GM12878 (cell line): ENCODE results near the gene STAT5A. TPM values are rescaled to one million over a fixed set of nuclear protein-coding genes. Genes with fewer than 3 reads are reported as not detected.

Experiments used
- ATAC-seq: fragments of 200-7000 bp; cut with Tn5 transposase; 3 replicates; pipeline ENCODE4 v1.9.1; 2020; ENCODE audit warnings: mild to moderate bottlenecking, moderate library complexity
- BruUV-seq: library from RNA; stranded (reverse); fragments of 400-500 nt; replicated peaks from 2 replicates; lab custom pipeline; 2021; lab: Mats Ljungman, UMichigan
- CTCF ChIA-PET: fragments of 300-600 bp; sonication (Branson Sonifier 250); formaldehyde crosslinking; extraction: SDS; loops from one replicate; lab custom pipeline; 2021; ENCODE audit warnings: inconsistent platforms; lab: Yijun Ruan, JAX
- POLR2A ChIA-PET: fragments of 350-600 bp; formaldehyde crosslinking; extraction: SDS; loops from one replicate; lab custom pipeline; 2021; ENCODE audit warnings: inconsistent platforms; lab: Charles Lee
- RAD21 ChIA-PET: fragments of 300-600 bp; sonication (Branson Sonifier 250); formaldehyde crosslinking; loops from one replicate; lab custom pipeline; 2023; ENCODE audit warnings: antibody characterized with exemption; ENCODE audit not compliant: unreplicated experiment; lab: Charles Lee
- SMC1A ChIA-PET: fragments of 300-600 bp; sonication (Branson Sonifier 250); formaldehyde crosslinking; loops from one replicate; lab custom pipeline; 2023; ENCODE audit not compliant: unreplicated experiment, uncharacterized antibody; lab: Charles Lee
- DNase-seq: peaks from one replicate; pipeline ENCODE4 v3.0.0-alpha.2; 2011; ENCODE audit warnings: low read depth, low spot score
- FAIRE-seq: peaks from 3 replicates; lab custom pipeline; 2011; peaks lifted over from hg19 to GRCh38; lab: Jason Lieb, UNC
- H2AFZ ChIP-seq: 2 replicates; pipeline ENCODE4 v1.6.0; 2011; ENCODE audit warnings: low read depth, low read length, control low read depth; ENCODE audit not compliant: control insufficient read depth
- H3K27ac ChIP-seq: 2 replicates; pipeline ENCODE4 v1.5.1; 2011; ENCODE audit warnings: control low read depth; ENCODE audit not compliant: control insufficient read depth, insufficient read depth
- H3K27me3 ChIP-seq, 2 experiments: replicated peaks in 1 of 2; 2 replicates each; pipeline versions ENCODE4 v1.6.0 to v1.6.1; 2011; ENCODE audit warnings: low read length in 1 of 2; ENCODE audit not compliant: control insufficient read depth in 2 of 2, insufficient read depth in 2 of 2
- H3K36me3 ChIP-seq, 2 experiments: 2 replicates each; pipeline ENCODE4 v1.5.1; 2011; ENCODE audit warnings: low read length in 1 of 2; ENCODE audit not compliant: control insufficient read depth in 2 of 2, insufficient read depth in 2 of 2
- H3K4me1 ChIP-seq: 2 replicates; pipeline ENCODE4 v1.6.1; 2011; ENCODE audit warnings: mild to moderate bottlenecking, low read length, moderate library complexity, mixed read lengths; ENCODE audit not compliant: control insufficient read depth, insufficient read depth
- H3K4me2 ChIP-seq: 2 replicates; pipeline ENCODE4 v1.6.0; 2011; ENCODE audit warnings: control low read depth; ENCODE audit not compliant: control insufficient read depth, insufficient read depth
- H3K4me3 ChIP-seq: fragments of 200-600 bp; sonication (generic); 2 replicates; pipeline ENCODE4 v1.5.1; 2016
- H3K79me2 ChIP-seq: 2 replicates; pipeline ENCODE4 v1.6.0; 2011; ENCODE audit warnings: low read length; ENCODE audit not compliant: control insufficient read depth, insufficient read depth
- H3K9ac ChIP-seq: 2 replicates; pipeline ENCODE4 v1.8.0; 2011; ENCODE audit warnings: low read length, control low read depth, mixed read lengths; ENCODE audit not compliant: control insufficient read depth, insufficient read depth
- H3K9me3 ChIP-seq: replicated peaks from 3 replicates; pipeline ENCODE4 v1.5.1; 2011; ENCODE audit warnings: mild to moderate bottlenecking, low read length; ENCODE audit not compliant: control insufficient read depth, insufficient read depth
- H4K20me1 ChIP-seq: 2 replicates; pipeline ENCODE4 v1.6.0; 2011; ENCODE audit not compliant: control insufficient read depth, insufficient read depth
- EED ChIP-seq: sonication (generic); IDR thresholded peaks from 2 replicates; pipeline ENCODE4 v1.6.1; 2016; ENCODE audit warnings: antibody characterized with exemption, low read depth
- IKZF2 ChIP-seq, 2 experiments: fragments of 450-650 bp; IDR thresholded peaks; 2 replicates each; pipeline ENCODE4 v1.6.1; 2017; ENCODE audit warnings: mild to moderate bottlenecking in 2 of 2, moderate library complexity in 2 of 2
- LARP7 ChIP-seq: fragments of 450-650 bp; IDR thresholded peaks from 2 replicates; pipeline ENCODE4 v1.6.1; 2017; ENCODE audit warnings: mild to moderate bottlenecking
- NR2C1 ChIP-seq: fragments of 450-650 bp; IDR thresholded peaks from 2 replicates; pipeline ENCODE4 v1.6.1; 2017; ENCODE audit warnings: antibody characterized with exemption, mild to moderate bottlenecking, moderate library complexity
- RBBP5 ChIP-seq: fragments of 200-600 bp; sonication (generic); conservative IDR thresholded peaks from 2 replicates; pipeline ENCODE4 v1.6.1; 2016
- RUNX3 ChIP-seq: IDR thresholded peaks from 2 replicates; pipeline ENCODE4 v1.6.1; 2012; ENCODE audit warnings: low read length, inconsistent platforms
- SPI1 ChIP-seq: IDR thresholded peaks from 2 replicates; pipeline ENCODE4 v1.6.1; 2011; ENCODE audit warnings: low read depth, mild to moderate bottlenecking, low read length, moderate library complexity, borderline replicate concordance; ENCODE audit not compliant: insufficient read depth
- ZNF274 ChIP-seq: IDR thresholded peaks from one replicate; pipeline ENCODE4 v1.8.0; 2011; ENCODE audit not compliant: insufficient read length, insufficient read depth
- ZNF622 ChIP-seq: fragments of 450-650 bp; IDR thresholded peaks from 2 replicates; pipeline ENCODE4 v1.6.1; 2017; ENCODE audit warnings: mild to moderate bottlenecking, inconsistent platforms
- WGBS: methylation state at CpG from one replicate; pipeline ENCODE4 v1.1.6; 2016; ENCODE audit warnings: low lambda C conversion rate; ENCODE audit not compliant: insufficient replicate concordance, insufficient coverage; ENCODE audit errors: missing lambda C conversion rate; 5-methylcytosine and 5-hydroxymethylcytosine counted together
- in situ Hi-C: fragments of 300-500 bp; cut with MboI; formaldehyde crosslinking; loops from 9 replicates; pipeline ENCODE4 v1.14.3; 2018; ENCODE audit warnings: mixed read lengths
- intact Hi-C: fragments of 100-400 bp; cut with micrococcal nuclease; formaldehyde crosslinking; loops from one replicate; pipeline ENCODE4 v1.14.2; 2022; ENCODE audit not compliant: unreplicated experiment
- polyA plus RNA-seq, 11 experiments: library from polyadenylated mRNA; depleted of rRNA in 4 of 11; unstranded in 6 of 11; stranded (reverse) in 5 of 11; fragments of >200 nt; fragmentation: Nextera tagmentation in 4 of 11; fragmentation: Illumina TruSeq in 1 of 11; extraction: Ambion mirVana in 4 of 11; extraction: Trizol in 1 of 11; gene quantifications; 1 replicate in 1 of 11; 2 replicates in 10 of 11; pipeline versions ENCODE4 v1.2.1 to v1.2.3, GENCODE V29; 2011 to 2016; ENCODE audit warnings: inconsistent platforms in 2 of 11, missing spikeins in 2 of 11, low read depth in 1 of 11
- total RNA-seq, 4 experiments: library from RNA; depleted of rRNA in 3 of 4; stranded (reverse); fragments of >200 nt in 3 of 4; fragmentation: Illumina TruSeq in 1 of 4; extraction: Trizol in 1 of 4; gene quantifications; 2 replicates each; pipeline versions ENCODE4 v1.2.1 to v1.2.3, GENCODE V29; 2013 to 2021
- TF ChIP-seq, protein P1 (sequence below): fragments of 450-650 bp; formaldehyde crosslinking; IDR thresholded peaks from 2 replicates; pipeline ENCODE4 v1.4.0; 2022; ENCODE audit warnings: mild to moderate bottlenecking, moderate library complexity

The STAT5A gene
- total and polyA plus RNA-seq, 10 of the 15 experiments (the other 5 are each of a cell fraction or from before 2014, with no cell fraction given), result 14.8 to 86.4 (median 41.5) TPM

GRCh38 chr17:42354956-42355843, 66.9 kb downstream of the STAT5A start (continued):
- TF ChIP-seq, protein P1, sequence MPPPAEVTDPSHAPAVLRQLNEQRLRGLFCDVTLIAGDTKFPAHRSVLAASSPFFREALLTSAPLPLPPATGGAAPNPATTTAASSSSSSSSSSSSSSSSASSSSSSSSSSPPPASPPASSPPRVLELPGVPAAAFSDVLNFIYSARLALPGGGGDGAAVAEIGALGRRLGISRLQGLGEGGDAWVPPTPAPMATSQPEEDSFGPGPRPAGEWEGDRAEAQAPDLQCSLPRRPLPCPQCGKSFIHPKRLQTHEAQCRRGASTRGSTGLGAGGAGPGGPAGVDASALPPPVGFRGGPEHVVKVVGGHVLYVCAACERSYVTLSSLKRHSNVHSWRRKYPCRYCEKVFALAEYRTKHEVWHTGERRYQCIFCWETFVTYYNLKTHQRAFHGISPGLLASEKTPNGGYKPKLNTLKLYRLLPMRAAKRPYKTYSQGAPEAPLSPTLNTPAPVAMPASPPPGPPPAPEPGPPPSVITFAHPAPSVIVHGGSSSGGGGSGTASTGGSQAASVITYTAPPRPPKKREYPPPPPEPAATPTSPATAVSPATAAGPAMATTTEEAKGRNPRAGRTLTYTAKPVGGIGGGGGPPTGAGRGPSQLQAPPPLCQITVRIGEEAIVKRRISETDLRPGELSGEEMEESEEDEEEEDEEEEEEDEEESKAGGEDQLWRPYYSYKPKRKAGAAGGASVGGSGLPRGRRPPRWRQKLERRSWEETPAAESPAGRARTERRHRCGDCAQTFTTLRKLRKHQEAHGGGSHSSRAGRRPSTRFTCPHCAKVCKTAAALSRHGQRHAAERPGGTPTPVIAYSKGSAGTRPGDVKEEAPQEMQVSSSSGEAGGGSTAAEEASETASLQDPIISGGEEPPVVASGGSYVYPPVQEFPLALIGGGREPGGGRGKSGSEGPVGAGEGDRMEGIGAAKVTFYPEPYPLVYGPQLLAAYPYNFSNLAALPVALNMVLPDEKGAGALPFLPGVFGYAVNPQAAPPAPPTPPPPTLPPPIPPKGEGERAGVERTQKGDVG (CRISPR knock-in tag), result no peak
- TF ChIP-seq NR2C1, result no peak

GRCh38 chr17:42358434-42358833, 70.1 kb downstream of the STAT5A start:
- H3K4me3 ChIP-seq, result peak overlapping the region; percentile 31; the same call in 1 of the 2 replicates
- H2AFZ ChIP-seq, result no peak overlapping the region
- ChIA-PET CTCF (interaction anchor here (0.8 to 3.2 kb wide), 8 partner anchors 8 to 325 kb away, joined by 3 to 14 read pairs (median 4); no protein-coding TSS in a partner anchor), RAD21 (interaction anchor here (0.7 to 2.1 kb wide), 11 partner anchors 9 to 169 kb away, joined by 3 to 8 read pairs (median 5); no protein-coding TSS in a partner anchor), SMC1A (interaction anchor here (0.6 to 2.9 kb wide), 16 partner anchors 8 to 172 kb away, joined by 3 to 14 read pairs (median 6); partner anchors contain the start of gene STAT3), POLR2A (interaction anchor here (0.6 to 2.2 kb wide), 12 partner anchors 9 to 332 kb away, joined by 3 to 20 read pairs (median 4); partner anchors contain the start of gene STAT3)
- WGBS, result 22% methylated on average over 1 of the region's 1 CpG
- TF ChIP-seq RUNX3 (peak; percentile 69), ZNF622 (no peak), SPI1 (peak; percentile 71), IKZF2 (IDR thresholded peaks at IDR 0.05) (peak; percentile 37 to 38; a peak in 2 of 4 replicates), RBBP5 (no peak), LARP7 (no peak), ZNF274 (no peak), EED (peak; percentile 53; the same call in 1 of the 2 replicates)
- no peaks in the 10 kb centered on the region for H3K27me3 ChIP-seq
- no TSS peak for BruUV-seq
- in situ Hi-C loops, result no loop called here
- H3K4me1 ChIP-seq, result peaks cover 38% of the 10 kb centered on the region
- peaks cover 2% of the 10 kb centered on the region; the same call in 2 of the 3 replicates for H3K9me3 ChIP-seq
- H3K9ac ChIP-seq, result no peak overlapping the region
- peaks cover 7% of the 10 kb centered on the region; the same call in 1 of the 2 replicates for H4K20me1 ChIP-seq
- H3K4me2 ChIP-seq, result peak overlapping the region; percentile 68
- H3K36me3 ChIP-seq, result no peaks in the 10 kb centered on the region
- peak overlapping the region; percentile 54 for H3K27ac ChIP-seq
- intact Hi-C loops, result no loop called here
- peaks cover 82% of the 10 kb centered on the region for H3K79me2 ChIP-seq
- peak; percentile 28 for ATAC-seq
- peak; percentile 68 for FAIRE-seq
- no peak for DNase-seq
